ENCODE measurements around the gene SETD3. TPM values are rescaled to one million over a fixed set of nuclear protein-coding genes. Genes with fewer than 3 reads are reported as not detected.

Gene SETD3
- 19.2 and 24.4 TPM in 2 replicates for total RNA-seq

DNA sequence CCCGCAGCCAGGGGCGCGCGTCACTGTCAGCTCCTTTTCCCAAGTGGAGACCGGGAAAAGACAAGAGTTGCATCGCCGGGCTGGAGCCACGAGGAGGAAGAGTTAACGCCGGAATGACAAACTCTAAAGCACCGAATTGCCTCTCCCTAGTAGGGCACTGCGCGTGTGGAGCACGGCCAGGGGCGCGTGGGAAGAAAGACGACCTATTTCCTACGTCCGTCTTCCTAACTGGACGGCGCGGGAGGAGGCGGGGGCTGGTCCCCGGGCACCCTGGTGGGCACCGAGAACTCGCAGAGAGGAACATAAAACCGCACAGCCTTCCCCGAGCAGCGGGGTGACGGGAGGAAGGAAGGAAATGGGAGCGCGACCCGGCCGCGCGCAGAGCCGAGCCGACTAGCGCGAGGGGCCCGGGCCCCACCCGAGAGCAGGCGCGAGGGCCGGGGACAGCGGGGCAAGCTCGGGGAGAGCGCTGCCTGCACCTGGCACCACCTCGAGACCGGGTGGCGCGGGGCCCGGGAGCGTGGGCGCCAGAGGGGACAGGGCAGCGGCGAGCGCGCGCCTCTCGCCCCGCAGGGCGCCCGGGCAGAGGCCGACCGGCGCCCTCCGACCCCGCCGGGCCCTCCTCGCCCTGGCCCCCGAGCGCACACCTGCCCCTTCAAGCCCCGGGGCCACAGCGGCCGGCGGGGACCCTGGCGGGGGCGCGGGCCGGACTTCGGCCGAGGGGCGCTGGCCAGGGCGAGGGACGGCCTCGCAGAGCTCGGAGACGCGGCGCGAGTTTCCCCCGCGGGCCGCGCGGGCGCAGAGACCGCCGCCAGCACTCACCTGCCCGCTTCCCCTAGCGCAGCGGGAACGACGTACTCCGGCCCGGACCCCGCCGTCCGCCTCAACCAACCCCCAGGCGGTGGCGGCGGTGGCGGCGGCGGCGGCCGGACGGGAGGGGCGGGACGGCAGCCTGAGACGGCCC, at the start of gene SETD3:
TSS of gene SETD3 (minus strand) at position 954 of the 964 bp plus-strand sequence. CDS start 15,054 bp downstream, outside the sequence.

DNA sequence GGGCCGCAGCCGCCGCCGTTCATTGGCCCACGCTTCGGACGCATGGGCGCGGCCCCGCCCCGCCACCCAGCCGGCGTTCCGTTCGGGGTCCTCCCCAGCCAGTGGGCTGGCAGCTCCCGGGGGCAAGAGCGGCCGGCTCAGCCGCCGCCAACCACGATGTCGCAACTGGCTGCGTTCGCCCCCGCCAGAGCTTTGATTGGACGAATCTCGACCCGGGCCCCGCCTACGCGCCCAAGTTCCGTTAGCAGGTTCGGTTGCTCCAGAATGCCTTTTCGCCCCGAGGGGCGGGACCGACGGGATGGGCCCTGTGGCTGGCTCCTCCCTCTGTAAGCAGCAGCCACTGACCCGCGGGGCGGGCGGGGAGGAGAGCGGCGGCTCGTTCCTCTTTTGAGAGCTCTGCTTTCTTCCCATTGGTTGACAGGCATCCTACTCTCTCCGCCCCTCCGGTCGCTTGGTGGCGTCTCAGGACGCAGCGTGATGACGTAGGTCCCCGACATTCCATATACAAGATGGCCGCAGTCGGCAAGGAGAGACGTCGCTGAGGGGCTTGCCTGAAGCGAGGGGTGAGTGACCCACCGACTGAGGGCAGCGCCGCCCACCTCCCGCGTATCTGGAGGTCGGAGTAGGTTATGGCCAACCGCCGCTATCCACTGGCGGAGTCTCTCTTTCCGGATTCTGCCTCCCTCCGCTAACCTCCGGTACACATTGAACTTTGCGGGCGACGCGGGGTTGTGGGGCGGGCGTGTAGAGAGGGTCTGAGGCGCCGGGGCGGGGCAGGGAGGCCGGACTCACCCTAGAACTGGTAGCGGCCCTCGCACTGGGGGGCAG, 472 bp upstream of the SETD3 start, which contains the start of gene CCNK:
TSS of gene CCNK (plus strand) at position 493 of the 828 bp plus-strand sequence. CDS start 11,269 bp downstream, outside the sequence.

Other genes with a start within 250 kb of the SETD3 start
- under 0.01 TPM in 1 of 2 replicates, not detected in the other for gene BCL11B, start 208.7 kb downstream of the SETD3 start, total RNA-seq
- 11.3 and 11.6 TPM in 2 replicates for gene CCNK, start 550 bp upstream of the SETD3 start, total RNA-seq
- 9.7 and 11.3 TPM in 2 replicates for gene CCDC85C, start 123.3 kb upstream of the SETD3 start, total RNA-seq
- 1.8 and 2.7 TPM in 2 replicates for gene HHIPL1, start 164.3 kb upstream of the SETD3 start, total RNA-seq
- gene CYP46A1, start 203.4 kb upstream of the SETD3 start, total RNA-seq = not detected in 2 replicates

Data from bronchus fibroblast of lung (primary cell).